ENCODE data around the gene SNCAIP.

SNCAIP gene

GRCh38 chr5:122464191-122464590, 152.2 kb downstream of the SNCAIP start:
- no peak overlapping the region for H3K4me3 ChIP-seq (ENCODE audit: low read depth, low read length)
- no peak for TF ChIP-seq CTCF (IDR thresholded peaks at IDR 0.05; ENCODE audit: low read depth, low read length)

- no peak for TF ChIP-seq CTCF (IDR thresholded peaks at IDR 0.05; ENCODE audit: low read depth, low read length)
- no peak overlapping the region for H3K4me3 ChIP-seq (ENCODE audit: low read depth, low read length)
Observed at GRCh38 chr5:122465031-122465577, 153.1 kb downstream of the SNCAIP start.

GRCh38 chr5:122465994-122466393, 154.0 kb downstream of the SNCAIP start:
- H3K4me3 ChIP-seq (ENCODE audit: low read depth, low read length): no peak overlapping the region
- TF ChIP-seq CTCF (IDR thresholded peaks at IDR 0.05; ENCODE audit: low read depth, low read length): no peak

- TF ChIP-seq CTCF (IDR thresholded peaks at IDR 0.05; ENCODE audit: low read depth, low read length): no peak
- H3K4me3 ChIP-seq (ENCODE audit: low read depth, low read length): no peak overlapping the region
Observed at GRCh38 chr5:122468351-122469116, 156.5 kb downstream of the SNCAIP start.

GRCh38 chr5:122469384-122469919, 157.4 kb downstream of the SNCAIP start:
- no peak overlapping the region for H3K4me3 ChIP-seq (ENCODE audit: low read depth, low read length)
- TF ChIP-seq CTCF (IDR thresholded peaks at IDR 0.05; ENCODE audit: low read depth, low read length): no peak

- no peak overlapping the region for H3K4me3 ChIP-seq (ENCODE audit: low read depth, low read length)
- TF ChIP-seq CTCF (IDR thresholded peaks at IDR 0.05; ENCODE audit: low read depth, low read length): no peak
Observed at GRCh38 chr5:122470365-122470764, 158.3 kb downstream of the SNCAIP start.

All from WI38 (cell line).